HG03558 (cell line): ENCODE measurements around the gene RPS8.
"Not testable (repeated sequence)": the region's sequence is repeated elsewhere in the genome, so short reads cannot be mapped to it uniquely, and the experiment has no call there.

Experiments used
- ATAC-seq: cut with Tn5 transposase; IDR thresholded peaks from one replicate; pipeline ENCODE4 v1.9.1; 2021; ENCODE audit warnings: moderate number of reproducible peaks; ENCODE audit not compliant: unreplicated experiment; ENCODE audit errors: extremely low read depth

The RPS8 gene

DNA sequence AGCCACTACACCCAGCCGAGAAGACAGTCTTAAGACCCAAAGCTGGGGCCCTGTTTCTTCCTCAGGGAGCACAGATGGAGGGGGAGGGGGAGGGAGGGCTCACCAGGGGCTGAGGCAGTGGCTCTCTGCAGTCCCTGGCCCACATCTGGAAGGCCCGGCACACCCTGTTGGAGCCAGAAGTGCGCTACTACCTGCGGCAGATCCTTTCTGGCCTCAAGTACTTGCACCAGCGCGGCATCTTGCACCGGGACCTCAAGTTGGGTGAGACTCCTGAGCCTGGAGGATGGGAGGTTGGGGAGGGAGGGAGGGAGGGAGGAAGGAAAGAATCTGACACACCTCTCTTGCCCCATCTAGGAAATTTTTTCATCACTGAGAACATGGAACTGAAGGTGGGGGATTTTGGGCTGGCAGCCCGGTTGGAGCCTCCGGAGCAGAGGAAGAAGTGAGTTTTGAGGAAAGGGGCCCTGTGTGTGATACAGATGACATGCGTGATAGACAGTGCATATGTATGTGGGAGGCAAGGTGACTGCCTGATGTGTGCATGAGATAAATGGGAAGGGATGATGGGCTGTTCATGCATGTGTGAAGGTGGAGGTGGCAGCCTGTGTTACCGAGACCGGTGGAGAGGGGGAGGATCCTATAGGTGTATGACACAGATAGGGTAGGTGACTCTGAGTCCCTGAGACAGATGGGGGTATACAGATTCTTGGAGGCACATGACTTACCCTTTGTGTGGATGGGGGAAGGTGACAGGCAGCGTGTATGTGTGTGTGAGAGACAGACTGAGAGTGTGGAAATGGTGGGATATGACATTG, 26.4 kb downstream of the RPS8 start:
- no peak for ATAC-seq

DNA sequence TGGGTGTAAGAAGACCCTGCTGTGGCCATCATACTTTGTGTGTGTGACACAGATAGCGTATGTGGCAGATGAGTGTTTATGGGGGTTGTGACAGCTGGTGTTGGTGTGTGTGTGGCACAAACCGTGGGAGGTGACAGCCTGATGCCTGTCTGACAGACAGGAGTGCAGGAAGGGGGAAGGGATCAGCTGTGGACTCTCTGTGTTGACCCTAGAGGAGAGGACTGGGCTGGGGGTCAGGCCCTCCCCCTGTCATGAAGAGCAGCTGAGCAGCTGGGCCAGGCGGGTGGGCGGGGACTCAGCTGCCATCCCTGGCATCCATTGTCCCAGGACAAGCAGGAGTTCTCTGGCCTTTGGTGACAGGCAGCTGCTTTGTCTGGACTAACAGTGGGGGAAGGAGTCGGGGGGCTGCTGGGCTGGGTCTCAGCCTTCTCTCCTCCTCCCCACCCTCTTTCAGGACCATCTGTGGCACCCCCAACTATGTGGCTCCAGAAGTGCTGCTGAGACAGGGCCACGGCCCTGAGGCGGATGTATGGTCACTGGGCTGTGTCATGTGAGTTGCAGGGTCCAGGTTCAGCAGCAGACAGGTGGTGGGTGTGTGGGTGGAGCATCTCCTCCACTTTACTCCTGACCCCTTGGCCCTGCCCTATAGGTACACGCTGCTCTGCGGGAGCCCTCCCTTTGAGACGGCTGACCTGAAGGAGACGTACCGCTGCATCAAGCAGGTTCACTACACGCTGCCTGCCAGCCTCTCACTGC, 27.1 kb downstream of the RPS8 start:
- no peak for ATAC-seq

DNA sequence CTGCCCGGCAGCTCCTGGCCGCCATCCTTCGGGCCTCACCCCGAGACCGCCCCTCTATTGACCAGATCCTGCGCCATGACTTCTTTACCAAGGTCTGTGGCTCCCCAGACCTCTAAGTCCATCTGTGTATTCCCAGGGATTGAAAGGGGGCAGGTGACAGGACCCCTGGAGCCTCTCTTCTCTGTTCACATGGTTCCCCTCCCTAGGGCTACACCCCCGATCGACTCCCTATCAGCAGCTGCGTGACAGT, 27.6 kb downstream of the RPS8 start:
- no peak for ATAC-seq

DNA sequence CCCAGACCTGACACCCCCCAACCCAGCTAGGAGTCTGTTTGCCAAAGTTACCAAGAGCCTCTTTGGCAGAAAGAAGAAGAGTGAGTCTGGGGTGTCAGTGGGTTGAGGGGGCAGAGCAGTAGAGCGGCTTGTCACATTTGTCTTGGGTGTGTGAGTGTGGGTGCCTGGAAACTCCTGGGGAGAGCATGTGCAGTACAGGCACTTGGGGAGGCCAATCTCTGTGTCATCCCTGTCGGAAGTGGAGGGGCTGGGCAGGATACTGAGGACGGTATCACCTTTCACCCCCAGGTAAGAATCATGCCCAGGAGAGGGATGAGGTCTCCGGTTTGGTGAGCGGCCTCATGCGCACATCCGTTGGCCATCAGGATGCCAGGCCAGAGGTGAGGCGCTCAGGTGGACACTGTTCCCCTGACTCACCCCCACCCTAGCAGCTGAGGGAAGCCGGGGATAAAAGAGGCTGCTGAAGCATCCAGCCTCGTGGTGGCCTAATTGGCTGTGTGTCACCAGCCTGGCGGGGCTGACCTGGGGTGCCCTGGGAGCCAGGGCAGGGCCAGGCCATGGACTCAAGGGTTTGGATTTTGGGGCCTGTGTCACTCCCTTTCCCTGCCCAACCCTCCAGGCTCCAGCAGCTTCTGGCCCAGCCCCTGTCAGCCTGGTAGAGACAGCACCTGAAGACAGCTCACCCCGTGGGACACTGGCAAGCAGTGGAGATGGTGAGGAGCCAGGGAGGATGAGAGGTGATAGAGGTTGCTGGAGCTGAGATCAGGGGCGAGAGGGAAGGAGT, 28.2 kb downstream of the RPS8 start:
- ATAC-seq: no peak

DNA sequence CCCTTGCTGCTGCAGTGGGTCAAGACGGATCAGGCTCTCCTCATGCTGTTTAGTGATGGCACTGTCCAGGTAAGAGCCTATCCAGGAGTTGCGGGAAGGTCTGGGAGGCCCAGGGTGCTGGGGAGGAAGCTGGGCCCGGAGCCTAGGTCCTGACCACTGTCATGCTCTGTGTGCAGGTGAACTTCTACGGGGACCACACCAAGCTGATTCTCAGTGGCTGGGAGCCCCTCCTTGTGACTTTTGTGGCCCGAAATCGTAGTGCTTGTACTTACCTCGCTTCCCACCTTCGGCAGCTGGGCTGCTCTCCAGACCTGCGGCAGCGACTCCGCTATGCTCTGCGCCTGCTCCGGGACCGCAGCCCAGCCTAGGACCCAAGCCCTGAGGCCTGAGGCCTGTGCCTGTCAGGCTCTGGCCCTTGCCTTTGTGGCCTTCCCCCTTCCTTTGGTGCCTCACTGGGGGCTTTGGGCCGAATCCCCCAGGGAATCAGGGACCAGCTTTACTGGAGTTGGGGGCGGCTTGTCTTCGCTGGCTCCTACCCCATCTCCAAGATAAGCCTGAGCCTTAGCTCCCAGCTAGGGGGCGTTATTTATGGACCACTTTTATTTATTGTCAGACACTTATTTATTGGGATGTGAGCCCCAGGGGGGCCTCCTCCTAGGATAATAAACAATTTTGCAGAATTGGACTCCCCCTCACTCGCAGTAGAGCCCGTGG, 30.1 kb downstream of the RPS8 start:
- ATAC-seq: no peak

DNA sequence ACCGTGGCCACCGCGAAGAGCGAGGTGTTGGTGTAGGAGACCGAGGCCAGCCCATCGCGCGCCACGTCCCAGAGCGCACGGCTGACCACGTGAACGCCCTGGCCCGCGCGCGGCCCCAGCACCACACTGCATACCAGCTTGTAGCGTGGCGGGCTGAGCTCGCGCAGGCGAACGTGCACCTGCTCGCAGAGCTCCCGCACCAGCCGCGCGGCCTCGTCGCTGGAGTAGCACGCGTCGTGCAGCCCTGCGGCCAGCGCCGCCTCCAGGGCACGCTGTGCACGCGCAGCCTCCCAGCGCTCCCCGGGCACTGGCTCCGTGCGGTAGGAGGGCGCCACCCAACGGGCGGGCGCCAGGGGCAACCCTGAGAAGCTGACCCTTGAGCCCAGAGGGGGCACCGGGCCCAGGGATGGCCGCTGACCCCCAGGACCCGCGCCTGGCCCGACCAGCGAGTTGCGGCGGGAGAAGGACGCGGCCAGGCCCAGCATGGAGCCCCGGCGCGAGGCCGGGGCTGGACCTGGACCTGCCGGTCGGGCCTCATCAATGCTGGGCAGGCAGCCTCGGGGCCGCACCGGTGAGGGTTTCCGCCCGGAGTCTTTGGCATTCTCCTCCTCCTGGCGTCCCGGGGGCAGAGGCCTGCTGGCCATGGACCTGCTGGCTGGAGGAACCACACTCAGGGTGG, 30.8 kb downstream of the RPS8 start:
- no peak for ATAC-seq

DNA sequence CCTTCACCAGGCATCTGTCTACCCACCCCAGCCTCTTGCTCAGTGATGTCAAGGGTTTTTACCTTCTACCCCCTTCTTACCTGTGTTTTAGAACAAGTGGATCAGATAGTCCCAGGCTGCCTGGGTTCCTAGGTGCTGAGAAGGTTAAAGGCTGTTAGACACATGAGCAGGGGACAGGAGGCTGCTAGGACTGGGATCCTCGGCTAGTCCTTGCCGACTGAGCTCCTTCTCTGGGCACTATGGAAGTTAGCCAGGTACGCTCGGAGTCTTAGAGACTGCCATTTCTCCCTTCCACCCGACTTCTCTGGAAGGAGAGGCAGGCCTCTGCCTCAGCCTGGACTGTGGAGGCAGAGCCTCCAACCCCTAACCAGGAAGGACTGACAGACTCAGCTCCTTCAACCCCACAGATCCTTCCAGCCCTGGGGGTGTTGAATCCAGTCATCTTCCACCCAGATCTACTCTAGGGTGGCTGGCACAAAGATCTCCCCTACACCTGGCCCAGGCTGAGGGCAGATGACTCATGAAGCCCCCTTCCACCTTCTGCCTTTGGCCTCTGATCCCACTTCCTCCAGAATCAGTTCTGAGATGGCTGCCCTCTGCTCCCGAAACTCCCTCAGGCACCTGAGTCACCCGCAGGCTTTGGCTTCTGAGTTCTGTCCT, 31.5 kb downstream of the RPS8 start, which contains the start of gene DYNLT4:
Gene DYNLT4 (minus strand): TSS at position 648 of the 660 bp plus-strand sequence. CDS start 683 bp downstream, outside the sequence.
- no peak for ATAC-seq

DNA sequence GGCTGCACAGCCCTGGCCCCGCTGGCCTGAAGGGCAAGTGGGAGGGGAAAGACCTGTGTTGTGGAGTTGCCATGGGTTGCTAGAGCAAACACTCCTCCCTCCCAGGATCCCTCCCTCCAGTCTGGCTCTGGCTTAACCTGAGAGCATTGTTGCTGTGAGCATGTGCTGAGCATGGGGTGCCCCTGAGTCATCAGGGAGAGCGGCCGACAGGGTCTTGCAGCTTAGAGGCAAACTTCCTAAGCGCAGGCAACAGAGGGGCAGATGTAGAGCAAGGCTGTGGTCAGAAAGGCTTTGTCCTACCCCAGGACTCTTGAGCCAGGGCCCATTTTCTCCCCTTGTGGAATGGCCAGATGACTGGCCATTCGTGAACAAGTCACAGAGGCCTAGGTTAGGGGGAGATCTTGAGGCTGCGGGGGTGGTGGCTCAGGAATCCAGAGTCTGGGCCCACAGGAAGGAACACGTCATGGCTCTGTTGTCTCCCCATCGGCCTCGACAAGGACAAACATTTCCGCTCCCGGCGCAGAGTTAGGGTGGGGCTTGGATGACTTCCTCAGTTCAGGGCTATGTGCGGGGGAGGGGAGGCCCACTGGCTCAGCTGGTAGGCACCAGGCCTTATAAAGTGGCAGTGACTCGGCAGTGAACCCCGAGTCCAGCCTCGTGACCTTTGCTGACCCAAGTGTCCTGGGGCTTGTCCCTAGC, 32.2 kb downstream of the RPS8 start:
- ATAC-seq: no peak

DNA sequence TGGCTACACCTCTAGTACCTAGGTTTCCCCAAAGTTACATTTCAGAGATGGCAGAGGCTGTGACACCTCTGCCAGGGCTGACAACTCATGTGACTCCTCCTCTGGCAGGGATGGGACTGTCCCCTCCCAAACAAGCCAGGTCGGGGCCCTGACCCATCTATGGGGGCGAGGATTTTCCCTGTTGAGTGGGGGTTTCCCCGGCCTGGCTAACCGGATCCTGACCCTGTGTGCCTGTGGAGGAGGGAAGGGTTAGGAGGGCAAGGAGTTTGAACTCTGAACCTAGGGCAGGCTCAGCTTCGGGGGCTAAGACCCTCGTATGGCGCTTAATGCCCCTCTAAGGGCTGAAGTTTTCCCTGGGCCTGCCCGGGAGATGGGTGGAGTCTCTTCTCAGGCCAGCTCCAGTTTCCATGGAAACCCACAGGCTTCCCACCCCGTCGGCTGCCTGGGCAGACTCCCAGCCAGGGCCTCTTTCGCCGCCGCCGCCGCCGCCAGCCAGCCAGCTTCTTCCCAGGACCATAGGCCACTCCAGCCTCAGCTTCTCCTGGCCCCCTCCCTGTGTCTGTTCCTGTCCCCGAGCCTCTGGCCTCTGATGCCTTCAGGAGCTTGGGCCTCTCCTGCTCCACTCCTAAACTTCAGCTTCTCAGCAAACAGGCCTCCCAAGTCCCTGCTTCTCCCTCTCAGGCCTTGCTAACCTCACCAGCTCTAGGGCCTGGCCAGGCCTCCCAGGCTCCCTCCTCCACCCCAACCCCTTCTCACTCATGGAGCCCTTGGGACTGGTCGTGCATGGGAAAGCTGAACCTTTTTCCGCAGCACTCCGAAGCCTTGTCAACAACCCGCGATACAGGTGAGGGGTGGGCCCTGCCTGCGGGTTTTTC, 33.0 kb downstream of the RPS8 start, which contains the start of gene BTBD19:
Gene BTBD19 (plus strand): TSS at position 461 of the 875 bp plus-strand sequence. CDS start 298 bp downstream, at position 759.
- no peak for ATAC-seq

DNA sequence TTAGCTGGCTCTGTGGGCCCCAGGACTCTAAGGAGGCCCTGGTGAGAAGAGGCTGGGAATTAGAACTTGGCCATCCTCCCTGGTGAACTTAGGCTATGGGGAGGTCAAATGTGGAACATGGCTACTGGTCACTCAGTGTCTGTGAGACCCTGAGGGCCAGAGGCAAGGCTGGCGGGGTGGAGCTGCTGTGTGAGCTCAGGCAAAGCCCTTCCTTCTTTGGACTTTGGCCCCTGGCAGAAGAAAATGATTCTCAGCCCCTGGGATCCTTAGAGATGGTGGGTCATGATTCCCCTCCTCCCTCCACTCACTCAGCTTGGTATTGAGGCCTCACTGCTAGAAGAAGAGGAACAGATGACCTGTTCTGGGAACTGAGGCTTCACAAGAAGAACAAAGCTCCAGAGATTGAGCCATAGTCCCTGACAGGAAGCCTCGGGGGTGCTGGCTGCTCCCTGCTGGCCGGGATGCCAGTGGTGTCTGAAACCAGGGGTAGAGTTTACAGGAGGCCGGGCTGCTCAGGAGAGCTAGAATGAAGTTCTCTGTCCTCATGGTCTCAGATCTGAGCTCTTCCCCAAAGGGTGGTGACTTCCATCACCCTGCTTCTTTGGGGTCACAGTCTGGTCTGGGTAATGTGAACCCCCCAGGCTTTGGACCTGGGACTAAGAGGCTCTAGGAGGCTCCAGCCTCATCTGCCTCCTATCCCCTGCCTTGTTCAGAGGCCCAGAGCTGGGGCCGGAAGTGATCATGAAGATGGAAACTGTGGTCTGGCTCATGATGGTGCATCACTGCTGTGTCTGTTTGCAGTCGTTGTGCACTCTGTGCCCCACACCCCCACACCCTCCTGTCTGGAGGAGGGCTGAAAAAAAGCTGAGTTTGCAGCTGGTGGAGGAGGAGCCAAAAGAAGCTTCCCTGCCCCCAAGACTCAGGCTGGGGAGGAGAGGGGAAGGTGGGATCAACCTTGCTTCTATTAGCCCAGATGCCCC, 33.9 kb downstream of the RPS8 start:
- ATAC-seq: peak; percentile 34

DNA sequence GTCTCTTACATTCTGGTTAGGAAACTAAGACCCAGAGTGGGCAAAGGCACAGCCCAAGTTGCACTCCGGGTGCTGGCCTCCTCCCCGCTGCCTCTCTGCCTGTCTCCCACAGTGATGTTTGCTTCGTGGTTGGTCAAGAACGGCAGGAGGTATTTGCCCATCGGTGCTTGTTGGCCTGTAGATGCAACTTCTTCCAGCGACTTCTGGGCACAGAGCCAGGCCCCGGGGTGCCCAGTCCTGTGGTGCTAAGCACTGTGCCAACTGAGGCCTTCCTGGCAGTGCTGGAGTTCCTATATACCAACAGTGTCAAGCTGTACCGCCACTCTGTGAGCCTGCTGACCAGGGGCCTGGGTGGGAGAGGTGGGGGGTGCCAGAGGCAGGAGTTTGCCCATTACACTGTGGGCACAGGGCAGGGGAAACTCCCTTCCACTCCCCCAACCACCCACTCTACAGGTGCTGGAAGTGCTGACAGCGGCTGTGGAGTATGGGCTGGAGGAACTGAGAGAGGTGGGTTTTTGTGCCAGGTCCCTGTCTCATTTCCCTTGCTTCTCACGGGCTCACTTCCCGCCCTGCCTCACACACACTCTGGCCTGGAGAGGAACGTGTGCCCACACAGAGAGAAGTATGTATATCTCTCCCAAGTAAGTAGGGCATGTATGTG, 34.9 kb downstream of the RPS8 start:
- ATAC-seq: no peak

DNA sequence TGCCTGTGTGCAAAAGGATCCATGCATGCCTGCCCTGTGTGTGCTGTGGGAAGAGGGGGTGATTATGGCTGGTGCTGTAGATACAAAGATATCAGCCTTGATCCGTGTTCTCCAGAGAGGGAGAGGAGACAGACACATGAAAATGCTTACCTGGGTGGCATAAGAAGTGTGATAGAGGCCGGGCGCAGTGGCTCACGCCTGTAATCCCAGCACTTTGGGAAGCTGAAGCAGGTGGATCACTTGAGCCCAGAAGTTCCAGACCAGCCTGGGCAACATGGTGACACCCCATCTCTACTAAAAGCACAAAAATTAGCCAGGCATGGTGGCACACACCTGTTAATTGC, 35.4 kb downstream of the RPS8 start:
- not testable (repeated sequence) for ATAC-seq

DNA sequence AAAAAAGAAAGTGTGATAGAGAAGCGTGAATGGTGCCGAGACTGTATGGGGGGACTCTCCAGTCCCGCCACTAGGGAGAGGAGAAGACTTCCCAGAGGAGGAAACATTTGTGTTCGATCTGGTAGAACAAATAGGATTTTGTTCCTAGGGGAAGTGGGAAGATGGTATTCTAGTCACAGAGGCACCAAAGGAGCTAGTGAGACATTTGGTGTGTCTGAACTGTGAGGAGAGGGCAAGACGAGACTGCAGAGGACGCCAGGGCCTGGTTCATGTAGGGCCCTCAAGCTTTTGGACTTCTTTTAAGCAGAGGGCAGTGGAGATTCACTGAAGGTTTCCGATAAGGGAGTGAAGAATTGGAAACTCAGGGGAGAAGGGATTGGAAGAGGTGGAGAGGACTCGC, 35.9 kb downstream of the RPS8 start:
- no peak for ATAC-seq

DNA sequence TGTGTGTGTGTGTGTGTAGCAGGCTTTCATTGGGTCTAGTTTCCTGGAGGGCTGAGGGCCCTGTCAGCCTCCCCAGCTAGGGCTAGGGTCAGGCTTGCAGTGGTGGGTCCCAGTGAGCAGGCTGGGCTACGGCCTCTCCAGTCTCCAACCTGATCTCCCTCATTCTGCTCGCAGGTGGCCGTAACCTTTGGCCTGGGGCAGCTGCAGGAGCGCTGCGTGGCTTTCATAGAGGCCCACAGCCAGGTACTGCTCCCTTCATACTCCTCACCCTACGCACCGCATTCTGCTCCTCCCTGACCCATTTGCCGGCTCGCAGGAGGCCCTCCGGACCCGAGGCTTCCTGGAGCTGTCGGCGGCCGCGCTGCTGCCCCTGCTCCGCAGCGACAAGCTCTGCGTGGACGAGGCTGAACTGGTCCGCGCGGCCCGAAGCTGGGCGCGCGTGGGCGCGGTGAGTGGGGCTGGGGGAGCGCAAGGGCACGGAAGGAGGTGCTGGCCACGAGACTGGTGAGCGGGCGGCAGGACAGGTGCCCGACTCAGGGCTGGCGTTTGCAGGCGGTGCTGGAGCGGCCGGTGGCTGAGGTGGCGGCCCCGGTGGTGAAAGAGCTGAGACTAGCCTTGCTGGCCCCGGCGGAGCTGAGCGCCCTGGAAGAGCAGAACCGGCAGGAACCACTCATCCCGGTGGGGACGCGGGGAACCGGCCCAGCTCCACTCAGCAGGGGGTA, 37.6 kb downstream of the RPS8 start:
- no peak for ATAC-seq

DNA sequence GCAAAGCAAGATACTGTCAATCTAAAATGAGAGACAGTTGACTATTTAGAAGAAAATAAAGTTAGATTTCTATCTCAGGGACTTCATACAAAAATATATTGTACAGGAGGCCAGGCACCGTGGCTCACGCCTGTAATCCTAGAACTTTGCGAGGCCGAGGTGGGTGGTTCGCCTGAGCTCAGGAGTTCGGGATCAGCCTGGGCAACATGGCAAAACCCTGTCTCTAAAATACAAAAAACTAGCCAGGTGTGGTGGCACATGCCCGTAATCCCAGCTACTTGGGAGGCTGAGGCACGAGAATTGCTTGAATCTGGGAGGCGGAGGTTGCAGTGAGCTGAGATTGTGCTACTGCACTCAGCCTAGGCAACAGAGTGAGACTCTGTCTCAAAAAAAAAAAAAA, 40.6 kb downstream of the RPS8 start:
- not testable (repeated sequence) for ATAC-seq

DNA sequence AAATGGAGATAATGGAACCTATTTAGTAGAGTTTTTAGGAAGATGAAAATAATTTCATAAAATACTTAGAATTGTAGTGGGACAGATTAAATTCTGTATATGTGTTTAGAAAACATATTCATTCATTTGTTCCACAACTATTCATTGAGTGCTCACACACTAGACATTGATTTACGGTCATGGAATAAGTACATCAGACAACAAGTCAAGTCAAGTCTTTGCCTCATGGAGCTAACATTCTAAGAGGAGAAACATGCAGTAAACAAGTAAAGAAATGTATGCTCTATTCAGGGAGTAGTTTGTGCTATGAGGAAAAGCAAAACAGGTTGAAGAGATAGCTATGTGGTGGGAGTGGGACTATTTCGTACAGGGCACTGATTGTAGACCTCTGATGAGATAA, 42.0 kb downstream of the RPS8 start:
- ATAC-seq: no peak
